Cortex of kidney (tissue), 1 donor: ENCODE results near the gene ASB15.

Experiments used
- DNase-seq: peaks from one replicate; lab custom pipeline; 2025; lab: John Stamatoyannopoulos, UW

The ASB15 gene

DNA sequence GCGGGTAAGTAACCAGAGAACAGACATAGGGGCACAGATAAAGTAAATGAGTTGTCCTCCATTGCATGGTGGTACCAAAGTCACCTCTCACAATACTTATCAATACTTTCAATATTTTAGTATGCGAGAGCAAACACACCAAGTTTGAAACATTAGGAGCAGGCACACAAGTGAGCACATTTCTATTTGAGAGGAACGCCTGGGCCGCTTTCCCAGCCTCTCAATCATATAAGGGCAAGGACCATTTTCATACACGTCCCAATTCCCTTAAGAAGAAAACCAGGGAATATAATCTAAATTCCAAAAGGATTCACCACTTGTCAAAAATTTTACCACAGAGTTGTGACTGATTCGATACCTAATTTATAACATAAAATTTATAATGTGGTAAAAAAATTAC lies 61.6 kb downstream of the ASB15 start:
- DNase-seq = no peak

DNA sequence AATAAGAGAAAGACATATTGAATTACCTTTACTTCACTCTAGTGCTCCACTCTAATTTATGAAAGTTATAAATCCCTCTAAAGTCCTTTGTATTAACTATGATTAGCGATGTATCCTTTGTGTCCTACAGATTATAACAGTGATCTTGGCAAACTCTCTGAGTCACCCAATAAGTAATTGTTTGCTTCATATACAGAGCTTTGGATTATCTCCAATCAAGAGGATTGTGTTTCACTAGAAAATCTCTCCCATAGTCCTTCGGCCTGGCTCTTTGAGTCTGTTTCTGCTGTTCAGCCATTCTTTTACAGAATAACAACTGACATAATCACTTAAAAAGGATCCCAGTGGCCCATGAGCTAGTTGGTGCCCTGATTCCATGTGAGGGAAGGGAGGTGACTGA lies 63.5 kb downstream of the ASB15 start:
- DNase-seq = no peak

DNA sequence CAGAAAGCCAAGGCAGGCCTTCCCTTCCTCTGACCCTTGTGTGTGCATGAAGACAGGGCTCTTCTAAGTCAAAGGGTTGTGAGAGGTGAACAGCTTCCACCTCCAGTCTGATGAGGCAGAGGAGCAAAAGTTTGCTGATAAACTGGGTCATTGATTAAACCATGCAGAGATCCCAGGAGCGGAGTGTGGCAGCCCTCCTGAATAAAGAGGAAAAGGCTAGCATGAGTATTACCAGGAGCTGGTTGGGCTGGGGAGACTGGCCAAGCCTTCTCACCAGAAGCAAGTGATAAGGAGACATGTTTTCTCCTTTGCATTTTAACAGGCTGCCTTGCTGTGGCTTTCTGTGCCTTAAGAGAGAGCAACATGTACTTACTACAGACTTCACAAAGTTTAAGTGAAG lies 64.3 kb downstream of the ASB15 start:
- no peak for DNase-seq

- DNase-seq = no peak
Observed at GRCh38 chr7:123666492-123666891, 64.9 kb downstream of the ASB15 start.

DNA sequence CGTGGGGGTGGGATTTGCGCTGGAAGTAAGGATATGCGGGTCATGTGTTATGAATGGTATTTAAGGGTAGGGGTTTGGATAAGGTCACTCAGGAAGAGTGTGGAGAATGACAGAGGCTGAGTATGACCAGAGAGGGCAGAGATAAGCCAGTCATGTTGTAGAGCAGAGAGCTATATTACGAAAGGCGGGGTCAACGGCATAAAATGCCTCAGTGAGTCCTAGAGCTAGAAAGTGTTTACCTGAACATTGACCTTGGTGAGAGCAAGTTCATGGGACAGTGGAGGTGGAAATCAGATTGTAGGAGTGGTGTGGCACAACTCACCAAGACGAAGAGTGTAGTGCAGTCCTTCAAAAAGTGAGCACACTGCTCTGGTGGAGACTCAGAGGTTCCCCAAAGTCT lies 67.9 kb downstream of the ASB15 start:
- no peak for DNase-seq

- no peak for DNase-seq
Observed at GRCh38 chr7:123673137-123673732, 71.6 kb downstream of the ASB15 start.

GRCh38 chr7:123673752-123674398 lies 72.3 kb downstream of the ASB15 start:
- DNase-seq = no peak

- no peak for DNase-seq
Observed at GRCh38 chr7:123674399-123675180, 73.0 kb downstream of the ASB15 start.

DNA sequence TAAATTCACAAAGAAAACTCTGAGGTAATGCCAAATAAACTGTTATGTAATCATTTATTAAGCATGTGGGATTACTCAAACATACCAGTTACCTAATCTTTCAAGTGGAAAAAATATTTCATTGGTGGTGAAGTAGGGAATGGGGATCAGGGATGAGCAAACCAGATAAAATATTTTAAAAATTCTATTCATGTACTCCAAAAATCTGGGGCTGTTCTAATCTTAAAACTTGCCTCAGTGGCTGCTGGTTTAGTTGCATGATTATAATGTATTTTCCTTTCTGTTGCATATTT lies 73.5 kb downstream of the ASB15 start:
- no peak for DNase-seq

GRCh38 chr7:123677061-123677715 lies 75.6 kb downstream of the ASB15 start:
- no peak for DNase-seq

DNA sequence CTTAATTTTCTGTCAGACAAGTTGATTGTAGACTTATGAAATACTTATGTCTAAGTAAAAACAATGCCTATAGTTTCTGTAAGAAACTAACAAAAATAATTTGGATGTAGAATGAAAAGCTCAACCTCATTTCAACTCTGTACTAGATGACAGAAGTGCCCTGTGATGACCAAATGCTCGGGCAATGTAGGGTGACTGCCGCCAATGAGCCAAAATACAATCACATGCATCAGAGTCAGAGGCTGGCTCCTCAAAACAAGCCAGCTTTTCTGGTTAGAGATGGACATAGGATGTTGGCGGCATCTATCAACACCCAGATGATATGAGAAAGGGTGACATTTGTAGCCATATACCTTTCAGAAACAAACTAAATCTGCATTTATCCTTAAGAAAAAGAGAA lies 78.0 kb downstream of the ASB15 start:
- no peak for DNase-seq

DNA sequence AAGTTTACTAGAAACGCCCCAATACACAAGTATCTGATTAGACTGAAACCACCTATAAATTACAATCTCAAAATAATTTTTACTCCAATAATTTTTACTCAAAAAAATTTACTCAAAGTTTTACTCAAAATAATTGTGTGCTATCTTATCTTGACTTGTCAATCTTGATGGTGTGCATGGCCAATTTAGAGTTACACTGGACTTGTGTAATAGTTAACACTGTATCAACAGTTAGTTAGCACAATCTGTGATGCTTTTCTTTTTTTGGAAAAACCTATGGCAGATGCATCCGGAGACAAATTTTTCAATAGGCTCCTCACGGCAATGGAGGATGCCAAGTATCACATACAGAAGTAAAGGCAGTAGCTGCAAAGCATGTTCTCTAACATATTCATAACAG lies 79.0 kb downstream of the ASB15 start:
- DNase-seq = no peak

GRCh38 chr7:123681561-123681960 lies 79.9 kb downstream of the ASB15 start:
- no peak for DNase-seq

GRCh38 chr7:123682690-123683089 lies 81.1 kb downstream of the ASB15 start:
- DNase-seq = no peak

GRCh38 chr7:123687161-123687560 lies 85.5 kb downstream of the ASB15 start:
- DNase-seq = no peak

DNA sequence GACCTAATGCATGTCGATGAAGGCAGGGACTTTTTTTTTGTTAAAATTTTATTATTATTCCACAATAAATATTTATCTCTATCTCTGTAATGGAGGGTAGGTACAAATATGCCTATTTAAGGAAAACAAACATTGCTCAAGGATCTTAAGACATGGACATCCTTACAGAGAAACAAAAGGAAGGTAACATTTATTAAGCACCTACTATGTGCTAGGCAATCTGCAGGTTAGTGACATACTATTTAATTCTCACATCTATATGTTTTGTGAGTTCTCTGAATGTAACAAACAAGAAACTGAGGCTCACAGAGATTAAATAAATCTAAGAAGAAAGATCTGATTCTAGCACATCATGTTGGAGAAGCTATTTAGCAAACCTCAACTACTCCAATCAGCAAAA lies 86.1 kb downstream of the ASB15 start:
- no peak for DNase-seq
